ENCODE data around the gene TM2D1.
A peak's percentile ranks its signal among the peaks of the same experiment; 100 is the strongest.

TM2D1 gene

DNA sequence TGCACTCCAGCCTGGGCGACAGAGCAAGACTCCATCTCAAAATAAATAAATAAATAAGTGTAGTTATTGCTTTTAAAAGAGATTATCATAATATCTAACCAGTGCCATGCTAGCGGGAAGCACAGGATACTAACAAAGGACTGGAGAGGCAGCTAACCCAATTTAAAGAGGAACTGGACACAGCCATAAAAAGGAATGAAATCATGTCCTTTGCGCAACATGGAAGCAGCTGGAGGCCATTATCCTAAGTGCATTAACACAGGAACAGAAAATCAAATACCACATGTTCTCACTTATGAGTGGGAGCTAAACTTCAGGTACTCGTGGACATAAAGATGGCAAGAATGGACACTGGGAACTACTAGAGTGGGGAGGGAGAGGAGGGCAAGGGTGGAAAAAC lies 54.9 kb downstream of the TM2D1 start:
- Histone ChIP-seq H2AFZ (ENCODE audit: low read depth, low read length) (no peak overlapping the region), H4K20me1 (ENCODE audit: insufficient read depth, low read length) (no peaks in the 10 kb centered on the region), H3K9ac (ENCODE audit: low read length) (no peak overlapping the region)

DNA sequence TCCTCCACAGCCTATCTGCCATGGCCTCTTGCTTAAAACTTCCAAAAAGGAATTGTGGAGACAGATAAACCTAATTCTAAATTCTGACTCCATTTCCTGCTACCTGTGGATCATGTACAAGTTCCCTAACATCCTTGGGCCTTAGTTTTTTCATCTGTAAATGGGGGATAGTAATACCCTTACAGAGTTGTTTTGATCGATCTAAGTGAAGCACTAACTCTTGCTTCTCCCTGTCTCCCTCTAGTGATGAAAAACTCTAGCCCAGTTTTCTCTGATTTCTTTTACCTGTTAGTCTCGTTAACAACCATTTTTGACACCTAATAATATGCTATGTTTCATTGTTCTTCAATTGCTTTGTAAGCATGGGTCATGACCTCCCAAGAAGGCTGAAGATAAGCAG lies 65.9 kb downstream of the TM2D1 start:
- Histone ChIP-seq H3K36me3 (replicated peaks; ENCODE audit: low read depth, low read length) (no peaks in the 10 kb centered on the region), H3K4me3 (ENCODE audit: low read length) (no peak overlapping the region), H3K9ac (ENCODE audit: low read length) (no peak overlapping the region), H2AFZ (ENCODE audit: low read depth, low read length) (no peak overlapping the region), H3K27me3 (ENCODE audit: low read depth, low read length) (no peaks in the 10 kb centered on the region), H4K20me1 (ENCODE audit: insufficient read depth, low read length) (no peaks in the 10 kb centered on the region), H3K27ac (ENCODE audit: low read length) (no peak overlapping the region), H3K9me3 (ENCODE audit: insufficient read depth, low read length) (no peaks in the 10 kb centered on the region), H3K79me2 (ENCODE audit: low read length) (no peaks in the 10 kb centered on the region), H3K4me2 (ENCODE audit: low read length) (no peak overlapping the region), H3K4me1 (ENCODE audit: low read length) (no peaks in the 10 kb centered on the region)
- no peak for TF ChIP-seq EZH2phosphoT487 (IDR thresholded peaks at IDR 0.05; ENCODE audit: low read depth)
- TF ChIP-seq, protein P1, sequence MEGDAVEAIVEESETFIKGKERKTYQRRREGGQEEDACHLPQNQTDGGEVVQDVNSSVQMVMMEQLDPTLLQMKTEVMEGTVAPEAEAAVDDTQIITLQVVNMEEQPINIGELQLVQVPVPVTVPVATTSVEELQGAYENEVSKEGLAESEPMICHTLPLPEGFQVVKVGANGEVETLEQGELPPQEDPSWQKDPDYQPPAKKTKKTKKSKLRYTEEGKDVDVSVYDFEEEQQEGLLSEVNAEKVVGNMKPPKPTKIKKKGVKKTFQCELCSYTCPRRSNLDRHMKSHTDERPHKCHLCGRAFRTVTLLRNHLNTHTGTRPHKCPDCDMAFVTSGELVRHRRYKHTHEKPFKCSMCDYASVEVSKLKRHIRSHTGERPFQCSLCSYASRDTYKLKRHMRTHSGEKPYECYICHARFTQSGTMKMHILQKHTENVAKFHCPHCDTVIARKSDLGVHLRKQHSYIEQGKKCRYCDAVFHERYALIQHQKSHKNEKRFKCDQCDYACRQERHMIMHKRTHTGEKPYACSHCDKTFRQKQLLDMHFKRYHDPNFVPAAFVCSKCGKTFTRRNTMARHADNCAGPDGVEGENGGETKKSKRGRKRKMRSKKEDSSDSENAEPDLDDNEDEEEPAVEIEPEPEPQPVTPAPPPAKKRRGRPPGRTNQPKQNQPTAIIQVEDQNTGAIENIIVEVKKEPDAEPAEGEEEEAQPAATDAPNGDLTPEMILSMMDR (IDR thresholded peaks at IDR 0.05; ENCODE audit: low read depth, low read length): peak; percentile 20; the same call in 1 of the 2 replicates

More for the DNA sequence above, 54.9 kb downstream of the TM2D1 start:
- H3K36me3 ChIP-seq (replicated peaks; ENCODE audit: low read depth, low read length): no peaks in the 10 kb centered on the region
- no peaks in the 10 kb centered on the region for H3K27me3 ChIP-seq (ENCODE audit: low read depth, low read length)
- H3K4me1 ChIP-seq (ENCODE audit: low read length): no peaks in the 10 kb centered on the region
- H3K27ac ChIP-seq (ENCODE audit: low read length): no peak overlapping the region
- no peak overlapping the region for H3K4me3 ChIP-seq (ENCODE audit: low read length)
- no peaks in the 10 kb centered on the region for H3K9me3 ChIP-seq (ENCODE audit: insufficient read depth, low read length)
- no peaks in the 10 kb centered on the region for H3K79me2 ChIP-seq (ENCODE audit: low read length)
- no peak for TF ChIP-seq EZH2phosphoT487 (IDR thresholded peaks at IDR 0.05; ENCODE audit: low read depth)
- TF ChIP-seq, protein P1 (IDR thresholded peaks at IDR 0.05; ENCODE audit: low read depth, low read length): no peak
- H3K4me2 ChIP-seq (ENCODE audit: low read length): no peak overlapping the region

DNA sequence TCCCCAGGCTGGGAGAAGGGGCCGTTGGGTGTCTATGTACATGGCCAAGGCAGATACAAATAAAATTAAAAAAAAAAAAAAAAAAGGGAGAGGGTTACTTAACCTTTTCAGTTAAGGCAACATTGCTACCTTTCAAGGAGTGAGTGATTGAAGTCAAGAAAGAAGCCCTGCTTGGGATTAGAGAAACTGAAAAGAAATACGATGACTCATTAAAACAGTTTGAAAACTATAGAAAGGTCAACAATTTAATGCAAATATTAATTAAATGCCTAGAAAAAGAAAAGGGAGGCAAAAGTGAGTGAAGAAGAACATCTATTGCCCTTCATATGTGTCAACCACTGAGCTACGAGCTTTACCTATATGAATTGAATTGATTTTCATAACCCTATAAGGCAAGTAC lies 69.5 kb downstream of the TM2D1 start:
- Histone ChIP-seq H2AFZ (ENCODE audit: low read depth, low read length) (no peak overlapping the region), H3K4me3 (ENCODE audit: low read length) (no peak overlapping the region), H3K27ac (ENCODE audit: low read length) (no peak overlapping the region), H4K20me1 (ENCODE audit: insufficient read depth, low read length) (no peaks in the 10 kb centered on the region), H3K9ac (ENCODE audit: low read length) (no peak overlapping the region), H3K4me1 (ENCODE audit: low read length) (no peaks in the 10 kb centered on the region), H3K79me2 (ENCODE audit: low read length) (no peaks in the 10 kb centered on the region), H3K27me3 (ENCODE audit: low read depth, low read length) (no peaks in the 10 kb centered on the region), H3K36me3 (replicated peaks; ENCODE audit: low read depth, low read length) (no peaks in the 10 kb centered on the region), H3K9me3 (ENCODE audit: insufficient read depth, low read length) (no peaks in the 10 kb centered on the region), H3K4me2 (ENCODE audit: low read length) (no peak overlapping the region)
- TF ChIP-seq, protein P1 (IDR thresholded peaks at IDR 0.05; ENCODE audit: low read depth, low read length): no peak
- TF ChIP-seq EZH2phosphoT487 (IDR thresholded peaks at IDR 0.05; ENCODE audit: low read depth): no peak

DNA sequence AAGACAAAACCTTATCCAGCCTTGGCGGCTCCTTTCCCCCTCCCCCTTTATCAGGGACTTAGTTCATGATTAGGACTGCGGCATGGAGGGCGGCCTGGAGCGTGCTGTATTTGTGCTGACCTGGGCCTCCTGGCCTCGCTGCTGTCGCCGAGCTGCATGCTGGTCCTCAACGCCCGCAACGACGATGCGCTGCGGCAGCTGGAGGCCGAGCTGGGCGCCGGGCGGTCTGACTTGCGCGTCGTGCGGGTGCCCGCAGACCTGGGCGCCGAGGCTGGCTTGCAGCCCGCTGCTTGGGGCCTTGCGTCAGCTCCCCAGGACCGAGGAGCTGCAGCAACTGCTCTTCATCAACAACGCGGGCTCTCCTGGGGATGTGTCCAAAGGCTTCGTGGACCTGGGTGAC lies 70.9 kb downstream of the TM2D1 start:
- Histone ChIP-seq H3K4me2 (ENCODE audit: low read length) (no peak overlapping the region), H3K4me1 (ENCODE audit: low read length) (no peaks in the 10 kb centered on the region), H3K27me3 (ENCODE audit: low read depth, low read length) (no peaks in the 10 kb centered on the region), H4K20me1 (ENCODE audit: insufficient read depth, low read length) (no peaks in the 10 kb centered on the region), H3K4me3 (ENCODE audit: low read length) (no peak overlapping the region), H3K36me3 (replicated peaks; ENCODE audit: low read depth, low read length) (no peaks in the 10 kb centered on the region), H3K9me3 (ENCODE audit: insufficient read depth, low read length) (no peaks in the 10 kb centered on the region), H3K27ac (ENCODE audit: low read length) (no peak overlapping the region), H3K9ac (ENCODE audit: low read length) (no peak overlapping the region), H2AFZ (ENCODE audit: low read depth, low read length) (no peak overlapping the region), H3K79me2 (ENCODE audit: low read length) (no peaks in the 10 kb centered on the region)
- TF ChIP-seq EZH2phosphoT487 (IDR thresholded peaks at IDR 0.05; ENCODE audit: low read depth): no peak
- TF ChIP-seq, protein P1 (IDR thresholded peaks at IDR 0.05; ENCODE audit: low read depth, low read length): no peak

Measured in OCI-LY3 (cell line).